CD4-positive, alpha-beta T cell treated with Interleukin-6 at 100 ng/mL for 8 hours (primary cell): Measurements from ENCODE around the gene ETV7.
"Not testable (repeated sequence)": the region's sequence is repeated elsewhere in the genome, so short reads cannot be mapped to it uniquely, and the experiment has no call there.

Source experiments
- DNase-seq: peaks from one replicate; pipeline ENCODE4 v3.0.0-alpha.2; 2020; ENCODE audit warnings: mixed read lengths, low spot score

ETV7 gene

GRCh38 chr6:36363371-36363752 lies 24.1 kb downstream of the ETV7 start:
- DNase-seq, result not testable (repeated sequence)

GRCh38 chr6:36362551-36363370 lies 24.7 kb downstream of the ETV7 start:
- no peak for DNase-seq

DNA sequence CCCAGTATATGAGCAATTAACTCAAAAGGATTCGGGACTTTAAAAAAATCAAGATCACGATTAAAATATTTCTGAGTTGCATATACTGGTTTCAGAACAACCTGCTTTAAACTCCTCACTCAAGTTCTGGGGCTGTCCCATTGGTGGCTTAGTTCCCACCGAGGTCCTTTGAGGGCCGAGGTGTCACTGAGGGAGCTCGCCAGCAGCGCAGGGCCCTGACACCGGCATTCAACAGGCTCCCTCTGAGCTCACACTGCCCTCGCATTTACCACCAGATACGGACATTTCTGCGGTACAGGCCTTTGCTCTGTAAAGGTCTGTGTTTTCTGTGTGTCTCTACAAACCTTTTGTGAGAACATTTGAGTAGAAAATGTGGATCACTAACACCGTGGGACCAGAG lies 26.4 kb downstream of the ETV7 start:
- no peak for DNase-seq

DNA sequence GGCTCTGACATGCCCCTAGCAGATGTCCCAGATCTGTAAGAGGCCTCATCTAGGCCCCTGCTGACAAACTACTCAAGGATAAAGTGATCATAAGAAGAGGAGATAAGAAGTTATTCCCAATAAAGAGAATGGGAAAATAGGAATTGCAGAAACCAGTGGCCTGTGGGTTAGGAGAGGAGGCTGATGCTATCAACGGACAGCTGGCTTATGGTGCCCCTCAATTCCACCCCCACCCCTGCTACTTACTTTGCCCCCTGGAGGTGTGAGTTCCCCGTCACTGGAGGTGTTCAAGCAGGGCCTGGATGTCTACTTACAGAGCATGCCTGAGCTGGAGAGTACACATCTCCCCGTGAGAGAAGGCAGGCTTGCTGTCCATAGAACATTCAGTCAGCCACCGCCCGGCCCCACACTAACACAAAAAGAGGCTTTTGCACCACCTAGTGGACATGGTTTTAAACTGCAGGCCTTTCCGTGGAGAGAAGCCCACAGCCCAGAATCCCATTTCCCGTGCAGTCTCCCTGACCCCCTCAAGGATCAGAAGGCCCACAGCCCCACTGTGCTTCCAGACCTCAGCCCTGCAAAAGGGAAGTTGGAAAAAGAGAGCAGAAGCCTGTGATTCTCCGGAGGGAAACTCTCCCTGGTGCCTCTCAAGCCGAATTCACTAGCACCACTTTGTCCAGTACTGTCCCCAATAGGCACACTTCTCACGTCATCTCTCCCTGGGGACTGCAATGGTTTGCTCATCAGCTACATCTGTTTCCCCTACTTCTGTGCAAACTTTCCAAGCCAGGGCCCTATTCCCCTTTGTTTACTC lies 27.0 kb downstream of the ETV7 start:
- peak; percentile 64 for DNase-seq

GRCh38 chr6:36358226-36358915 lies 29.1 kb downstream of the ETV7 start:
- no peak for DNase-seq

- DNase-seq, result no peak
These were observed 29.6 kb downstream of the ETV7 start for GRCh38 chr6:36357872-36358225.

DNA sequence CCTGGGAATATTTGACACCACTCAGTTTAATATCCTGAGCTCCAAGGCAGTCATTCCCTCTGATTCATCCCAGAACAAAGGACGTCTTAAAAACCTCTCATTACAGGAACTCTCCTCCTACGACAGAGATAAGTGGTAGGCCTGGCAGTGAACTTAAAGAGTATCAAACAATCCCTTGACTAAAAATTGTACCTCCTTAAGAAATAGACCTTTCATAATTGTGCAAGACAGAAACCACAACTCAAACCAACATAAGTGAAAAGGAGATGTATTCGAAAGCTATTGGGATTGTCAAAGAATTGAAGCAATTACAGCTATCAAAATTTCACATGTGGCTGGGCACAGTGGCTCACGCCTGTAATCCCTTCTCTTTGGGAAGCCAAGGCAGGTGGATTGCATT lies 31.6 kb downstream of the ETV7 start:
- DNase-seq, result no peak

DNA sequence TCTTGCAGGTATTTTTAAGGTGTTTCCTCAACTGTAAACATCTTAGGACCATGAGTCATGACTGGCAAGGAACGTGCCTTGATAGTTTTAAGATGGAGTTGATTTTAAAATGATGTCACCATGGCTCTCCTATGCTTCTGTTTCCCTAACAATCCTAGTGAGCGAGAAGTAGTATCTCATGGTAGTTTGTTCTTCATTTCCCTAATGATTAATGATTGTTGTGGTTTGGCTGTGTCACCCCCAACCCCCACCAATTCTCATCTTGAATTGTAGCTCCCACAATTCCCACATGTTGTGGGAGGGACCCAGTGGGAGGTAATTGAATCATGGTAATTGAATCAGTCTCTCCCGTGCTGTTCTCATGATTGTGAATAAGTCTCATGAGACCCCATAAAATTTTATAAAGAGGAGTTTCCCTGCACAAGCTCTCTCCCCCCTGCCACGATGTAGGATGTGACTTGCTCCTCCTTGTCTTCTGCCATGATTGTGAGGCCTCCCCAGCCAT lies 34.0 kb downstream of the ETV7 start:
- DNase-seq, result no peak

DNA sequence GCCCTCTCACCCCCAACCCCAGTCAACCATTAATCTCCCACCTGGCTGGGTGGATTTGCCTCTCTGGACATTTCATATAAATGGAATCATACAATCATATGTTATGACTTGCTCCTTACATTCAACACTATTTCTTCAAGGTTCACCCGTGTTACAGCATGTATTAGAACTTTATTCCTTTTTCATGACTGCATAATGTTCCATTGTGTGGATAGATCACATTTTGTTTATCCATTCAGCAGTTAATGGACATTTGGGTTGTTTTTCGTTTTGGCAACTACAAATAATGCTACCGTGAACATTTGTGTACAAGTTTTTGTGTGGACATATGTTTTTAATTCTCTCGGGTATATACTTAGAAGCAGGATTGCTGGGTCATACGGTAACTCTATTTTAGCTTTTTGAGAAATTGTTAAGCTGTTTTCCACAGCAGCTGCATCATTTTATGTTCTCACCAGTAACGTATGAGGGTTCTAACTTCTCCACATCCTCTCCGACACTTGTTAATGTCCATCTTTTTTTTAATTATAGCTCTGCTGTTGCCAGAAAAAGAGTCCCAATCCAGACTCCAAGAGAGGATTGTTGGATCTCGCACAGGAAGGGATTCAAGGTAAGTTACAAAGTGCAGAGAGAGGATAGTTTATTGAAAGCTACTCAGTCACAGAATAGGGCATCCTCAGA lies 34.9 kb downstream of the ETV7 start:
- DNase-seq, result no peak

DNA sequence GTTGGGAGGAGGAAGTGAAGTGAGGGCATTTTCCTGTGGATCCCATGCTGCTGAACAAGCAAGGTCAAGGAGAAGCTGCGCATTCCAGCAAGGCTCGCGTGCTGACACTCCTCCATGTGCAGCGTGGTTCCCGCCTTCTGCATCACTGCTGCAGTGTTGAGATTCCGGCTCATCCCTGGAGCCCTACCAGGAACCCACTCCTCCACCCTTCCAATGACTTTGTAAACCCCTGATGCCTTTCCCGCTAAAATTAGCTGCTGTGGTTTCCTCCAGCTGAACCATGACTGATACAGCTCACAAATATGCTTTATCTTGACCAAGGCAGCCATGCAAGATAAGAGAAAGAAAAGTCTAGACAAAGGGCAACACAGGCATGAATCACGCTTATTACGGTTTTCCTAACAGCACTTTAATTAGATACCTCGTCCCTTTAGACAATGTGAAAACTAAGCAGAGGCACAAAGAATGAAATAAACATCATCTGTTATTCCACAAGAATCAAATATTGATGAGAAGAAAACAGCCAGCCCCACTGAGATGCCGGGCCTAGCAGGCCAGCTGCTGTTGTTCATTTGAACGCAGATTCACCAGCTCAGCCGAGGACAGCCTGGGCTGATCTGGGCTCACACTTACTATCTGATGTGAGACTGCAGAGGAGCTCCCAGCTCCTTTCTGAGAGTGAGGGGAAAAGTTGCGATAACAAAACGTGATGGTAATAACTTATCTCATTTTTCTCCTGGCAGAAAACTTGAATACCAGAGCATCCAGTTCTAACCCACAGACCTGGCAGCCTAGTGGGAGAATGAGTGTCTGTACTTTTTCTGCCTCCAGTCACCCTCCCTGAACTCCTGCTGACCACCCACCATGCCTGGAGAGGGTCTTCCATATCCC lies 36.5 kb downstream of the ETV7 start:
- no peak for DNase-seq

DNA sequence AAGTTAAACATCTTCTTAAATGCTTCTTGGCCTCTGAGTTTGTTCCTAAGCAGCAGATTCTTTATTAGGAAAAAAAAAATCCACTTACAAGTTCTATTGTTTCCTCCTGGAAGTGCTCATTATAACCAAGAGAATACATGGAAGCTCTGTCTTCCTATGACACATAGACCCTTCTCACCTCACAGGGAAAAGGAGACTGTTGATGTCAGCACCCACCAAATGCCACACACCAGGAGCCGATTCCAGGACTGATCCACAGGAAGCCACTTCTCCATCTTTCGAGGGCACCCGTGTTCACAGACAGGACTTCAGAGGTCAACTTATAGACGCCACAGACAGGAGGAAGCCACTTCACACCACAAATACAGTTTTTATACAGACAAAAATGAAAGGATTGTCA lies 37.4 kb downstream of the ETV7 start:
- DNase-seq, result no peak

- no peak for DNase-seq
These were observed 38.2 kb downstream of the ETV7 start for GRCh38 chr6:36349240-36349639.

DNA sequence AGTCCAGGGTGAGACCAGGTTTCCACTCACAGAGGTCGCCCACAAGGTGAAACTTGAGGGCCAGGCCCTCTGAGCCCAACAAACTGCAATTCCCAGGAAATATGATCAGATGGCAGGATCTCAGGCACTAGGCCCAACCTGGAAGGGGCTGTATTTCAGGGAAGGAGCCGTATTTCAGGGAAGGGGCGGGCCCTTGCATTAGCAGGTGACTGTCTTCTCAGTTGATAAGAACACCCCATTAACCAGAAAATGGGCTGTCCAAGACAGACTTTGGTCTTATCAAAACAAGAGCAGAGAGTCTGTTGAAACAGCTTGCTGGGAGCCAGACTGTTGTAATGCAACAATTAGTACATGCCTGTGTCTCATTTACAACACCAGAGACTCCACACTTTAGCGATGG lies 39.8 kb downstream of the ETV7 start:
- no peak for DNase-seq

GRCh38 chr6:36346486-36347273 lies 40.8 kb downstream of the ETV7 start:
- DNase-seq, result no peak

DNA sequence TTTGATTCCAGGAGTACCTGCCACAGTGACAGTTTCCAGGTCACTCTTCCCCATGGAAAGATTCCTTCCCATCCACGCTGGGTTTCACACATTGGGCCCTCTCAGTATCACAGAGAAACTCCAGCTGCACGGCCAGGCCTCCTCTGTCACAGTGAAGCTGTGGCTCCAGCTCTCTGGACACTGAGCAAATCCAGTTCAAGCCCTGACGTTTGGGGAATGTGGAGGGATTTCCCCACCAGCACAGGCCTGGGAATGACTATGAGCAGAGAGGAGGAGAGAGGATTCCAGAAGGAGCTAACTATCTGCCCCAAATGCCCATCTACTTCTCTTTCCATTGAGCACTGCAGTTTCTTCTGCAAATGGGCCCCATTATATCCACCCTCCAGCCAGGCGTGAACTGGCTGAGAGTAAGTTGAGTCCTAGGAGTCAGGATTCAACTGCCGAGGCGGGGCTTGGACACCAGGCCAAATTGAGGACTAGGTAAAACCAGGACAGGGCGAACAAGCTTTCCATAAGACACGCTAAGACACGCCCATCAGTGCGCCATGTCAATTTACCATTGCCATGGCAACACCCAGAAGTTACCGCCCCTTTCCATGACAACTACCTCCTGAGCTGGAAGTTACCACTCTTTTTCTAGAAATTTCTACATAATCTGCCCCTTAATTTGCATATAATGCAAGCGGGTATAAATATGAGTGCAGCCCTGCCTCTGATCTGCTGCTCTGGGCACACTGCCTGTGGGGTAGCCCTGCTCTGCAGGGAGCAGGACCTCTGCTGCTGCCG lies 41.6 kb downstream of the ETV7 start:
- DNase-seq, result no peak

GRCh38 chr6:36343109-36343680 lies 44.3 kb downstream of the ETV7 start:
- no peak for DNase-seq

DNA sequence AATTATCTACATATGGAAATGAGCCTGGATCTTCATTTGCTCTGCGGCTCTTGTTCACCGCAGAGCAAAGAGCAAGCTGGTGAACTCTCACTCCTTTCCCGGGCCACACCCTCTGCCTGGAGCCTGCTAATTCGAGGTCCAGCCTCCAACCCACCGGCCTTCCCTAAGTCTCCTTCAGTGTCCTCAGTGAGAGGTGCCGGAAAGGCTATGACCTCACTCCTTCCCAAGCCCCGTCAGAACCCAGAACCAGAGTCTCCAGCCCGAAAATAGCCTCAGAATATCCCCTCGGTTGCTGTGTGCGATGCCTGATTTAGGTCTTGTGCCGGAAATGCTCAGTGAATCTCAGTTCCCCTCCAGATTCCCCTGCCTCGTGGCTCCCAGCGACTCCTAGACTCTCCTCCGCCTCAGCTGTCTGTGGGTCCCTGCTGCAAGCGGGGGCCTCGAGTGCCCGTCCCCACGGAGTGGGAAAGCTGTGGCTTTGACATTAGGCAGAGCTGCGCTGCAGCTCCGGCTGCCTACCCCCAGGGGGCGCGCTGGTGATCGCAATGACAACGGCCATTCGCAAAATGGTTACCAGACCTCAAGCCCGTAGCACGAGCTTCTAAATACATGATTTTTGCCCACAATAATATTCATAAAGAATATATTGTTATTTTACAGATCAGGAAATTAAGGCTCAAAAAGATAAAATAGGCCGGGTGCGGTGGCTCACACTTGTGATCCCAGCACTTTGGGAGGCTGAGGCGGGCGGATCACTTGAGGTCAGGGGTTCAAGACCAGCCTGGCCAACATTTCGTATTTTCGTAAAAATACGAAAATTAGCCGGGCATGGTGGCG lies 46.6 kb downstream of the ETV7 start:
- peak; percentile 63 for DNase-seq

GRCh38 chr6:36340306-36340617 lies 47.2 kb downstream of the ETV7 start:
- no peak for DNase-seq
